NCI-H510A (cell line): ENCODE data around the gene PKD2.

ENCODE experiments used
- DNase-seq: peaks from one replicate; lab custom pipeline; 2025; lab: John Stamatoyannopoulos, UW

The PKD2 gene

GRCh38 chr4:88007304-88008121 lies at the start of gene PKD2:
Gene PKD2 (plus strand): TSS chr4:88007635. CDS start chr4:88007734, 99 bp downstream.
- DNase-seq: peak; percentile 69

GRCh38 chr4:87961993-87962392 lies 45.4 kb upstream of the PKD2 start:
- no peak for DNase-seq

GRCh38 chr4:87962398-87963146 lies 44.9 kb upstream of the PKD2 start:
- DNase-seq: no peak

GRCh38 chr4:87965501-87965975 lies 41.9 kb upstream of the PKD2 start:
- no peak for DNase-seq

GRCh38 chr4:87966095-87966496 lies 41.3 kb upstream of the PKD2 start:
- DNase-seq: no peak

GRCh38 chr4:87967193-87967592 lies 40.2 kb upstream of the PKD2 start:
- DNase-seq: no peak

- no peak for DNase-seq
Measured at GRCh38 chr4:87970121-87970520, 37.3 kb upstream of the PKD2 start.

- DNase-seq: no peak
Measured at GRCh38 chr4:87971866-87972265, 35.6 kb upstream of the PKD2 start.

GRCh38 chr4:87973283-87974169 lies 33.9 kb upstream of the PKD2 start:
- DNase-seq: peak; percentile 24

- peak; percentile 35 for DNase-seq
Measured at GRCh38 chr4:87974856-87975462, 32.5 kb upstream of the PKD2 start.

GRCh38 chr4:87975466-87975865 lies 32.0 kb upstream of the PKD2 start, which contains the start of gene SPP1:
Gene SPP1 (plus strand): TSS chr4:87975714. CDS start chr4:87976896, 1,182 bp downstream.
- DNase-seq: peak; percentile 4

- no peak for DNase-seq
Measured at GRCh38 chr4:87977521-87978278, 29.7 kb upstream of the PKD2 start.

GRCh38 chr4:87978681-87979080 lies 28.8 kb upstream of the PKD2 start:
- no peak for DNase-seq

- no peak for DNase-seq
Measured at GRCh38 chr4:87979810-87980209, 27.6 kb upstream of the PKD2 start.

GRCh38 chr4:87981486-87981885 lies 25.9 kb upstream of the PKD2 start:
- DNase-seq: no peak

- no peak for DNase-seq
Measured at GRCh38 chr4:87982036-87982435, 25.4 kb upstream of the PKD2 start.

GRCh38 chr4:87982446-87983010 lies 24.9 kb upstream of the PKD2 start:
- no peak for DNase-seq

- DNase-seq: no peak
Measured at GRCh38 chr4:87983996-87984395, 23.4 kb upstream of the PKD2 start.

GRCh38 chr4:87985097-87985886 lies 22.1 kb upstream of the PKD2 start:
- peak; percentile 46 for DNase-seq

- no peak for DNase-seq
Measured at GRCh38 chr4:87985887-87986200, 21.6 kb upstream of the PKD2 start.
